Lower leg skin (tissue), 3 donors: ENCODE measurements around the gene ASS1.

Experiments
- POLR2A ChIP-seq, 2 donors: fragments of 450-650 bp; IDR thresholded peaks; one replicate each; pipeline ENCODE4 v1.6.1; 2016 to 2017; ENCODE audit warnings: antibody characterized with exemption in 2 of 2, mild to moderate bottlenecking in 1 of 2, moderate library complexity in 1 of 2
- TF ChIP-seq, protein P1 (sequence below), 3 donors: fragments of 450-650 bp; IDR thresholded peaks; one replicate each; pipeline ENCODE4 v1.5.1; 2016; ENCODE audit warnings: antibody characterized with exemption in 3 of 3, mild to moderate bottlenecking in 3 of 3, moderate library complexity in 2 of 3

DNA sequence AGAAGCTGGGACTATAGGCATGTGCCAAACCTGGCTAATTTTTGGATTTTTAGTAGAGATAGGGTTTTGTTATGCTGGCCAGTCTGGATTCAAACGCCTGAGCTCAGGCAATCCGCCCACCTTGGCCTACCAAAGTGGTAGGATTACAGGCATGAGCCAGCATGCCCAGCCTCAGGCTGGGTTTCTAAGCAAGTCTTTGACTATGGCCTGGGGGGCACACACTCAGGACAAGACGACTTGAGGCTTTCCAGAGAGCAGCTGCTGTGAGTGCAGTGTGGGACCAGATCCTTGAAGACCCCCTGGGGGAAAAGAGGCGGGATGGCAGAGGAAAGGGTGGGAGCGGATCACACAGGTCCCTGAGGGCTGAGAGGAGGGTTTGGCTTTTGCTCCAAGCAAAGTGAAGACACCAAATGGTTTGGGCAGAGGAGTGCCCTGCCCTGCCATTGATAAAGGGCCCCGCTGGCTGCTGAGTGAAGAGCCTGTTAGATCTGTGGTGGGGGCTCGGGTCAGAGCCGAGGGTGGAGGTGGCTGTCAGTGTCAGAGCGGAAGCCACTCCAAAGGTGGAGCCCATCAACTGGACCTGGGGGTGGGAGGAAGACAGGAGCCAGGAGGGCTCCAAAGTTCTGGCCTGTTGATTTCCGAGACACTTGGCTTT, 87.8 kb downstream of the ASS1 start:
- TF ChIP-seq, protein P1, sequence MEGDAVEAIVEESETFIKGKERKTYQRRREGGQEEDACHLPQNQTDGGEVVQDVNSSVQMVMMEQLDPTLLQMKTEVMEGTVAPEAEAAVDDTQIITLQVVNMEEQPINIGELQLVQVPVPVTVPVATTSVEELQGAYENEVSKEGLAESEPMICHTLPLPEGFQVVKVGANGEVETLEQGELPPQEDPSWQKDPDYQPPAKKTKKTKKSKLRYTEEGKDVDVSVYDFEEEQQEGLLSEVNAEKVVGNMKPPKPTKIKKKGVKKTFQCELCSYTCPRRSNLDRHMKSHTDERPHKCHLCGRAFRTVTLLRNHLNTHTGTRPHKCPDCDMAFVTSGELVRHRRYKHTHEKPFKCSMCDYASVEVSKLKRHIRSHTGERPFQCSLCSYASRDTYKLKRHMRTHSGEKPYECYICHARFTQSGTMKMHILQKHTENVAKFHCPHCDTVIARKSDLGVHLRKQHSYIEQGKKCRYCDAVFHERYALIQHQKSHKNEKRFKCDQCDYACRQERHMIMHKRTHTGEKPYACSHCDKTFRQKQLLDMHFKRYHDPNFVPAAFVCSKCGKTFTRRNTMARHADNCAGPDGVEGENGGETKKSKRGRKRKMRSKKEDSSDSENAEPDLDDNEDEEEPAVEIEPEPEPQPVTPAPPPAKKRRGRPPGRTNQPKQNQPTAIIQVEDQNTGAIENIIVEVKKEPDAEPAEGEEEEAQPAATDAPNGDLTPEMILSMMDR (IDR thresholded peaks at IDR 0.05), result no peak
- no peak for TF ChIP-seq POLR2A (IDR thresholded peaks at IDR 0.05)
